NOMO-1 treated with dmso at 0.1 percent for 144 hours (cell line): ENCODE measurements around the gene PDP2.

Source experiments
- DNase-seq: peaks from one replicate; lab custom pipeline; 2025; ENCODE audit not compliant: unreplicated experiment; lab: John Stamatoyannopoulos, UW

PDP2 gene

DNA sequence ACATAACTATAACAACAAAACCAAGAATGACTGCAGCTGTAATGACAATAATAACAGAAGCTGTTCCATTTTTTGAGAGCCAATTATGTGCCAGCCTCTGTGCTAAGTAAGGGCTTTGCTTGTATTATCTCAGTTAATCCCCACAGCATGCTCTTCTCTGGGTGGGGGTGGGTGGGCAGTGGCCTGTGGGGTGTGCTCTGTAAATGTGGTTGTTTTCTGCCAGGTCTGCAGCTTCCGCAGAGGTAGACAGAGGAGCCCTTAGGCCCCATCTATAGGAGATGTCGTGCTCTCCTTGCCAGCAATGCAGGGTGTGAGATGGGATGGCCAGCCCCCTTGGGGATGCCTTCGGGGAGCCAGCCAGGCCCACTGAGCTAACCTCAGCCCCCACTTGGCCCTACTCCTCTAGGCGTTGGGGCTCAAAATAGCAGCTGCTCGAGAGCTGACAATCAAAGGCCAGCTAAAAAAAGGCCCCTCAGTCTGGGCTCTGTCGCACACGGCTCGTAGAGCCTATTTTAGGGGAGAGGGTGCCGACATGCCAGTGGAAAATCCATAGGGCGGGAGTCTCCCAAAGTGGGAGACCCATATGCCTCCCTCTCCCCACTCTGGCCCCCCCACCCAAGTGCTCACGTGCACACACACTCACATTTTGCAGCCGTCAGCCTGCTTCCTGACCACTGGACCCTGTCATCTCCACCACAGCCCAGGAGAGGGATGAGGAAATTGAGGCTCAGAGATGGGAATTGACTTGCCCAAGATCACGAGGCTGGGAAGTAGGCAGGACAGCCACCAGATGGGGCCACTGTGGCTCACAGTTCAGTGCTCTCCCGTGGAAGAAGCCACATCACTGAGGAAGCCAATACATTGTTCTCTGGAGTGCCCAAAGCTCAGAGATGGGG is 22.6 kb downstream of the PDP2 start:
- no peak for DNase-seq

- no peak for DNase-seq
Observed at GRCh38 chr16:66903544-66904427, 23.5 kb downstream of the PDP2 start.

DNA sequence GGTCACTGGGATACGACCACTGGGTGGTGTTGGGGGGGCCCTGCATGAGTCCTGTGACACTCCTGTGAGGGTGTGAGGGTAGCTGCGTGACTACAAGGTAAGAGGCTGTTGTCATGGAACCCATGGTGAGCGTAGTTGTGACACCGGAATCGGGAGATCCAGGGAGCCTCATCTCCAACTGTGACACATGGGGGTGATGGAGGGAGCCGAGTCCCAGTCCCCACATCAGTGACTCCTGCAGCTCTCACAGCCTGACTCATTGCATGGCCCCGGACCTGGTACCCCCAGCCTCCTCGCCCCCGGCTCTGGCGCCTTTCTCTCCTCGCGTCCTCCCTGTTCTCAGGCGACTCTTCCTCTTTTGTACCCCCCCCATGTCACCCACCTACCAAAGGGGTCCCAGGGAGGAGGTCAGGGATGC is 24.1 kb downstream of the PDP2 start:
- no peak for DNase-seq

GRCh38 chr16:66904846-66905632 is 24.7 kb downstream of the PDP2 start:
- DNase-seq = no peak

- no peak for DNase-seq
Observed at GRCh38 chr16:66905633-66906539, 25.6 kb downstream of the PDP2 start.

DNA sequence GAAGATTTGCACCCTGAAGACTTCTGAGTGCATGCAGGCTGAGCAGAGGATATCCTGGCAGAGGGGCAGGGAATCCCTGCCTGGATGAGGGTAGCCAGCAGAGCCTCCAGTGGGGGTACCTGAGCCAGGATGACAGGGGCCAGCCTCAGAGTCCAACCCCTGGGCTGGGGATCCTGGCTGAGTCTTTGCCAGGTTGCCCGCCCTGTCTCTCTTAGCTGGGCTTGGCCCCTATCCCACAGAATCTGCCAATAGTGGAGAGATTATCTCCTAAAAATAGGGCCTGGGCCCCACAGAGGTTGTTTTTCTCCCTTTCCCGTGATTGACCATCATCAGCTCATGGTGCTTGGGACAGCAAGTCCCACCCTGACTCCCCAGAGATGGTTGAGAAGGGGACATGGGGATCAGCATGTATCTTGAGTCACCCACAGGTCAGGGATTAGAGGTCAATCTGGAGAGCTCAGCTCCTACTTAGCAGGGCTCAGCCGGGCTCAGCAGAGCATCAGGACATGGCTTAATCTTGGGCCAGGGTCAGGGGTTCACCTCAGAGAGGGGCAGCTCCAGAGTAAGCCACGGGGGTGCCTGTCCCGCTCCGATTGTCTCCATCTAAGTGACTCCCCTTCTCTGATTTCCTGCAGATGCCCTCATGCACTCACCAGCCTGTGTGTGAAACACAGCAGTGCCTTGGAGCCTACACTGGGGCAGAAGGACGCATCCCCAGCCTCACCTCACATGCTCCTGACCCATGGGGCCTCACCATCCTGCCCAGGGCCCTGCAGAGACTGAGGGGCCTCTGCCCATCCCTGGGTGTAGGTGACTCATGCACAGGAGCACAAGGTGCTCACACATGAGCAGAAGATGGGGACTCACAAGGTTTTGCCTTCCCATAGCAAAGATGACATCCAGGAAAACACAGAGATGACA is 26.9 kb downstream of the PDP2 start:
- no peak for DNase-seq

- no peak for DNase-seq
Observed at GRCh38 chr16:66908116-66908515, 27.8 kb downstream of the PDP2 start.

DNA sequence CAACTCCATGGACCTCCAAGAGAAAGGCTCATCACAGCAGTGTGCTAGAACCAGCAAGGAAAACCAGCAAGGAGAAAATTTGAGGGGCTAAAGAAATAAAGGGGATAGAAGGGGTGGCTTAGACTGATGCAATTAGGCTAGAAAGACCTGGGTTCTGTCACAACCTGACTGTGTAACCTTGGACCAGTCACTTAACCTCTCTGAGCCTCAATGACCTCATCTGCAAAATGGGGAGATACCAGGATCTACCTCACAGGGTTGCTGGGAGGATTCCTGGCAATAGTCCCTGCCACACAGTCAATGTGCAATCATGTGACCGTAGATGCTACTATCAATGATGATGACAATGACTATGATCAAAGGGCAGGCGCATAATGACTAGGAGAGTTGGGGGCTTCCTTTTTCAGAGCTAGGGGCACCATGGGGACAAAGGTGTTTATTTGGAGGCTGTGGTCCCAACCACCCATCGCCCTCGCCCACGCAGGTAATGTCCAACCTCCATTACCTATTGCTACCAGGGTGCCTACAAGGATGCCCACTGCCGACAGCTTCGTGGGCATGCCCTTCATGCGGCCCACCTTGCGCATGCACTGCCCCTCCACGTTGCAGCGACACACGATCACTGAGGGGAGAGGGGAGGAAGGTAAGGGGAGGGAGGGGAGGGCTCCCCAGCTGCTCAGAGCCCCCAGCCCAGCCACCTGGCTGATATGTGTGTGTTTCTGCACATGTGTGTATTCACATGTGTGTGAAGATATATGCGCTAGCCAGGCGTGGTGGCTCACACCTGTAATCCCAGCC is 28.6 kb downstream of the PDP2 start:
- no peak for DNase-seq

- DNase-seq = no peak
Observed at GRCh38 chr16:66910175-66910940, 30.0 kb downstream of the PDP2 start.

DNA sequence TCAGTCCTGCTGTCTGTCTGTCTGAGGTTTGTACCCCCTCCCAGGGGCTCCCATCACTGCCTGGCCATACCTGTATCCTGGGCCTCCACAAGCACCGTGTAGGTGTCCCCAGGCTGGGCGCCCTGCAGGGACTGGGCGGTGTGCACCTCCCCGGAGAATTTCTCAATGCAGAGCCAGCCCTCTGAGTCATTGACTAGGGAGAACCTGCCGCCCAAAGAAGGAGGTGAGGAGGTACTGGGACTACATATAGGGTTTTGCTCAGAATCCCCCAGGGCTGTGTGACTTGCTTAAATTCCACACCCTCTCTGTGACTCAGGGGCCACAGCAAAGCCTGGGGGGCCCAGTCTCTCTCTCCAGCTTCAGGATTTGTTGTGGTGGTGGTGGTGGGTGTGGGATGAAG is 30.8 kb downstream of the PDP2 start:
- DNase-seq = no peak

DNA sequence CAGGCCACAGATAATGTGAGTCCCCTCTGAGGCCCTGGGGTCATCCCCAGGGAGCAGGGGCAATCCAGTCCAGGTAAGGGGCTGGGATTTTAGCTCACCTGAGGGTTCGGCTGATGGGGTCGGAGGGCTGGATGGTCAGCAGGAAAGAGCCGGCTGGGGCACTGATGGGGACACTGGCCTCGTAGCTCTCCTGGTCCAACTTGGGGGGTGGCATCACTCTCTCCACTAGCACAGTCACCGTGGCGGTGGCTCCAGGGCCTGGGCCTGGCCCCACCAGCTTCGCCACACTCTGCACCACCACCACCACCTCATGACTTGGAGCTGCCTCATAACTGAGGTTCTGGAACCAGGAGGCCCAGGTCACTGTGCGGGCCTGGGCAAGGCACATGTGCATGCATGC is 31.5 kb downstream of the PDP2 start:
- DNase-seq = no peak

DNA sequence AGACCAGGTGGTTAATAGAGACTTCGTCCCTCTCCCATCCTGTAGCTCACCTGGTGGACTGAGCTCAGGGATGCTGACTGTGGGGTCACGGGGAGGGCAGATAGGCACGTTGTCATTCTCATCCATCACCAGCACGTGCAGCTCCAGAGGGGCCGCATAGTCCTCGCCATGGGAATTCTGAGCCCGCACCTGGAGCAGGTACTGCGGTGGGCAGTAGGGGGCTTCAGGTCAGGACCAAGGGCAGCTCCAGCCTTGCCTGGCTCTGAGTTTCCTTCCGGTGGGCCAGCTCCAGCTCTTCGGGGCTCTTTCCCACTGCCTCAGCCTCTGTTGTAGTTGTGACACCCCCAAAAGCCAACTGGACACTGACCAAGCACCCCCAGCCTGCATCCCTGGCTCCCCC is 32.8 kb downstream of the PDP2 start:
- DNase-seq = no peak

- DNase-seq = no peak
Observed at GRCh38 chr16:66913711-66914110, 33.4 kb downstream of the PDP2 start.

DNA sequence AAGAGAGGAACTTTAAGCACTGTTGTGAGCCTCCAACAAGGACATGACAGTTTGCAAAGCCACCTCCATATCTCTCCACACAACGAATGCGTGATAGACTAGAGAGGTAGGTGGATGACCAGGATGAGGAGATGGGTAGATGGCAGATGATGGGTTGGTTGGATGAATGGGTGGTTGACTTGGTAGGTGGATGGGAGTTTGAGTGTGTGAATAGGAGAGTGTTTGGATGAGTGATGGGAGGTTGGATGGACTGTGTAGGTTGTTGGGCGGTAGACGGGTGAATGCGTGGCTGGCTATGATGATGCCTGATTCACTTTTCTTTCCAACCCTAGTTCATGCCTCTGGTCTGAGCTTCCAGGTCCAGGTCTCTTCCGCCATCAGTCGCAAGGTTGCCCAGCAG is 34.2 kb downstream of the PDP2 start:
- DNase-seq = no peak

GRCh38 chr16:66915041-66915440 is 34.7 kb downstream of the PDP2 start:
- DNase-seq = no peak

DNA sequence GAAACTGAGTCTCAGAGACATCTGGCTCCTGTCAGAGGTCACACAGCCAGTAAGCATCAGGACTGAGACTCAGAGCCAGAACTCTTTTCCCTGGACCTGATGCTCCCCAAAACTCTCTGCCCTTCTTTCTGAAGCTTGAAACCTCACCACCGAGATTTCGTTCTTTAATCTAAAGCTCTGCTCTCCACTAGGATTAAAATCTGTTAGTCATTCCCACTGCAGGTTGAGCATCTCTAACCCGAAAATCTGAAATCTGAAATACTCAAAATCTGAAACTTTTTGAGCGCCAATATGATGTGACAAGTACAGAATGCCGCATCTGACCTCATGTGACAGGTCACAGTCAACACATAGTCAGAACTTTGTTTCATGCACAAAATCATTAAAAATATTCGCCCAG is 36.2 kb downstream of the PDP2 start:
- no peak for DNase-seq

DNA sequence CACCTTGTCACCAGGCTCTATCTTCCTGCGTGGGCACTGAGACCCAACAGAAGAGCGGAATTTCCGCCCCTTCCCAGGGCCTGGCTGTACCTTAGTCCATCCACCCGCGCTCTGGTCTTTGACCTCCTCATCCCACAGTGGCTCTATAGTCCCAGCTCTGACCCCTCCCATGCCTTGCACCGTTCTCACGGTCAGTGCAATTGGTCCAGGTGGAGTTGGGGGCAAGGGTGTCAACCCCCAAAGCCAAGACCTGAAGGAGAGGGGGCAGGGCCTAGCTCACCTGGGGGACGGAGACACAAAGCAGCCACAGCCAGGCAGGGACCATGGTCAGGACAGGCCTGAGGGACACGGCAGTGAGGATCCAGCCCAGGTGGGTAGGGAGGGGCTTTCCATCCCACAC is 37.4 kb downstream of the PDP2 start:
- DNase-seq = no peak

- no peak for DNase-seq
Observed at GRCh38 chr16:66918355-66918754, 38.0 kb downstream of the PDP2 start.
